Right atrium auricular region (tissue), 2 donors: Measurements from ENCODE around the gene SCART1. TPM values are rescaled to one million over a fixed set of nuclear protein-coding genes. Genes with fewer than 3 reads are reported as not detected.

ENCODE experiments used
- DNase-seq: peaks from one replicate; pipeline ENCODE4 v3.0.0-alpha.2; 2019; ENCODE audit warnings: low spot score
- H3K27ac ChIP-seq, 2 donors: fragments of 200-600 bp; sonication (generic); 1 replicate in 1 of 2; 2 replicates in 1 of 2; pipeline ENCODE4 v1.5.1; 2016 to 2019
- H3K27me3 ChIP-seq, 2 donors: fragments of 200-600 bp; sonication (generic); one replicate each; pipeline versions ENCODE4 v1.5.1 to v1.6.0; 2017 to 2019
- H3K36me3 ChIP-seq: fragments of 200-600 bp; sonication (generic); one replicate; pipeline ENCODE4 v1.5.1; 2016
- H3K4me1 ChIP-seq, 2 donors: fragments of 200-600 bp; sonication (generic); one replicate each; pipeline versions ENCODE4 v1.5.1 to v1.6.0; 2017 to 2019
- H3K4me3 ChIP-seq, 2 donors: fragments of 200-600 bp; sonication (generic); 1 replicate in 1 of 2; 2 replicates in 1 of 2; pipeline ENCODE4 v1.5.1; 2017 to 2019; ENCODE audit warnings: mild to moderate bottlenecking in 1 of 2, moderate library complexity in 1 of 2
- H3K9me3 ChIP-seq, 2 donors: fragments of 200-600 bp; sonication (generic); one replicate each; pipeline ENCODE4 v1.5.1; 2019
- CTCF ChIP-seq, 2 donors: fragments of 200-600 bp; sonication (generic); IDR thresholded peaks; one replicate each; pipeline ENCODE4 v1.5.1; 2019; ENCODE audit warnings: antibody characterized with exemption in 2 of 2
- total RNA-seq, 2 donors: library from RNA; depleted of rRNA; stranded (reverse); fragments of >200 nt; gene quantifications; one replicate each; pipeline ENCODE4 v1.1.0, GENCODE V29; 2016

The SCART1 gene
- total RNA-seq, 2 donors from 2014 or later: 0.22 to 0.24 TPM

- H3K4me3 ChIP-seq: no peak overlapping the region
- H3K27me3 ChIP-seq: no peaks in the 10 kb centered on the region
- H3K27ac ChIP-seq: no peak overlapping the region
- no peaks in the 10 kb centered on the region for H3K36me3 ChIP-seq
- H3K4me1 ChIP-seq: no peaks in the 10 kb centered on the region
- H3K9me3 ChIP-seq: peaks cover 0 to 2% of the 10 kb centered on the region in 2 donors
- peak; percentile 21 for DNase-seq
- no peak for TF ChIP-seq CTCF (IDR thresholded peaks at IDR 0.05)
Observed at GRCh38 chr10:133454204-133454893, 604 bp downstream of the SCART1 start.

- Histone ChIP-seq H3K4me3 (no peak overlapping the region), H3K27me3 (no peaks in the 10 kb centered on the region), H3K9me3 (no peaks in the 10 kb centered on the region), H3K27ac (no peak overlapping the region), H3K36me3 (no peaks in the 10 kb centered on the region), H3K4me1 (no peaks in the 10 kb centered on the region)
- peak; percentile 34 for DNase-seq
- no peak for TF ChIP-seq CTCF (IDR thresholded peaks at IDR 0.05)
Observed at GRCh38 chr10:133455196-133455595, 1.5 kb downstream of the SCART1 start.

GRCh38 chr10:133455611-133456031 lies 1.9 kb downstream of the SCART1 start:
- no peaks in the 10 kb centered on the region for H3K4me1 ChIP-seq
- H3K27ac ChIP-seq: no peak overlapping the region
- H3K36me3 ChIP-seq: no peaks in the 10 kb centered on the region
- no peak for TF ChIP-seq CTCF (IDR thresholded peaks at IDR 0.05)
- H3K9me3 ChIP-seq: no peaks in the 10 kb centered on the region
- peak; percentile 21 for DNase-seq
- no peak overlapping the region for H3K4me3 ChIP-seq
- H3K27me3 ChIP-seq: no peaks in the 10 kb centered on the region

- H3K27ac ChIP-seq: no peak overlapping the region
- no peaks in the 10 kb centered on the region for H3K36me3 ChIP-seq
- H3K9me3 ChIP-seq: no peaks in the 10 kb centered on the region
- H3K4me1 ChIP-seq: no peaks in the 10 kb centered on the region
- no peak overlapping the region for H3K4me3 ChIP-seq
- TF ChIP-seq CTCF (IDR thresholded peaks at IDR 0.05): no peak
- no peaks in the 10 kb centered on the region for H3K27me3 ChIP-seq
- peak; percentile 48 for DNase-seq
Observed at GRCh38 chr10:133456041-133456951, 2.6 kb downstream of the SCART1 start.

- Histone ChIP-seq H3K4me3 (no peak overlapping the region), H3K27me3 (no peaks in the 10 kb centered on the region), H3K36me3 (no peaks in the 10 kb centered on the region), H3K27ac (no peak overlapping the region), H3K4me1 (no peaks in the 10 kb centered on the region), H3K9me3 (no peaks in the 10 kb centered on the region)
- TF ChIP-seq CTCF (IDR thresholded peaks at IDR 0.05): no peak
- peak; percentile 47 for DNase-seq
Observed at GRCh38 chr10:133457100-133457841, 3.5 kb downstream of the SCART1 start.
